ENCODE measurements around the gene LBX1. TPM values are rescaled to one million over a fixed set of nuclear protein-coding genes. Genes with fewer than 3 reads are reported as not detected.

Gene LBX1, protein sequence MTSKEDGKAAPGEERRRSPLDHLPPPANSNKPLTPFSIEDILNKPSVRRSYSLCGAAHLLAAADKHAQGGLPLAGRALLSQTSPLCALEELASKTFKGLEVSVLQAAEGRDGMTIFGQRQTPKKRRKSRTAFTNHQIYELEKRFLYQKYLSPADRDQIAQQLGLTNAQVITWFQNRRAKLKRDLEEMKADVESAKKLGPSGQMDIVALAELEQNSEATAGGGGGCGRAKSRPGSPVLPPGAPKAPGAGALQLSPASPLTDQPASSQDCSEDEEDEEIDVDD
- under 1 TPM in 1 of 4 donors, not detected in 3; 0.04 TPM for polyA plus RNA-seq
- long read RNA-seq, donor 1, result 0 reads
- long read RNA-seq, donor 2, result 0 reads
- long read RNA-seq, donor 3, result 0 reads
- long read RNA-seq, donor 4, result 0 reads
- long read RNA-seq, donor 5, result 0 reads
- long read RNA-seq, donor 6, result 0 reads
- long read RNA-seq, donor 7, result 0 reads
- long read RNA-seq, donor 8, result 0 reads
- long read RNA-seq, donor 9, result 0 reads
- long read RNA-seq, donor 10, result 0 reads

DNA sequence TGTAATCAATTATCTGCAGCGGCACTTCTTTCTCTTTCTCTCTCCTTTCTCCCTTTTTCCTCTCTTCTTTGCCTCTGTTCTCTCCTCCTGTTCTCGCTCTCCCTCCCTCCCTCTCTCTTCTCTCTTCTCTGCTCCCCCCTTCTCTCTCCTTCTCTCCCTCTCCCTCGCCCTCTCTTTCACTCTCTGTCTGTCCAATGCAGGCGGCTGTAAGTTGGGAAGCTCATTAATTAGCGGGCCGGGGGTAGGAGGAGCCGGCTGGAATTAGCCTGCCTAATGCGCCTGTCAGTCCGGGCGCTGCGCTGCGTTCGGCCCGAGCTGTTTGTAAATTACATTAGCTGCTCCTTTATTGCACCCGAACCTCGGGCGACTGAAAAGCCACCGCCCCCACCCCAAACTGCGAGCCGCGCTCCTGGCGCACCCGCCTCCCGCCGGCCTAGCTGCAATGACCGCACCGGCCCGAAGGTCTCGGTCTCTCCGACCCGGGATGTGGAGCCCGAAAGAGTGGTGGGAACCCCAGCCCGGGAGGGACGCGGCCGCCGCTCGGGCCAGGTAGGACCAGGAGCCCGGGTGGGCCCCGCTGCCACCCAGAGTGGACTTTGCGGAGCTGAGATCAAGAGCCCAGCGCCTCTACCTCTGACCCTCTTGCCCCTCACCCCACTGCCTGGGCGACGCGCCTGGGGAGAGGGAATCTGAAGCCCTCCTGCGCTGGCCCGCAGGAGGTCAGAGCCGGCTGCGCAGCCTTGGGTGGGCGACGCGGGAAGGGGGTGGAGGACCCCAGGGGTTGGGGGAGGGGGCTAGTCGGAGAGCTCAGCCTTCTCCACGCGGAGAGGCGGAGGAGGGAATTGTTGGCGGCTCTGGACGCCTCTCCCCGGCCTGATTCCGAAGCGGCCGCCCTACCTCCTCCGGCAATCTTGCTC, at the start of gene LBX1:
TSS of gene LBX1 (minus strand) at position 198 of the 917 bp plus-strand sequence. CDS start 648 bp downstream, outside the sequence.
- Histone ChIP-seq H3K9me3 (ENCODE audit: control insufficient read depth in 2 of 2, insufficient read depth in 1 of 2, low read depth in 1 of 2, low read length in 1 of 2) (peaks cover 0 to 6% of the 10 kb centered on the region in 2 donors), H3K4me1 (ENCODE audit: control insufficient read depth in 3 of 3, insufficient read depth in 2 of 3, low read depth in 1 of 3, low read length in 2 of 3) (peaks cover 0 to 10% (median 10%) of the 10 kb centered on the region in 3 donors), H3K27me3 (ENCODE audit: control insufficient read depth in 3 of 3, insufficient read depth in 3 of 3, low read length in 3 of 3) (peaks cover 31 to 97% (median 78%) of the 10 kb centered on the region in 3 donors), H3K4me3 (ENCODE audit: low read depth in 1 of 3, low read length in 3 of 3) (no peak within 1 kb of the TSS), H3K27ac (ENCODE audit: low read depth in 1 of 3, low read length in 2 of 3) (no peak within 1 kb of the TSS), H3K36me3 (ENCODE audit: control insufficient read depth in 3 of 3, insufficient read depth in 2 of 3, low read depth in 1 of 3, low read length in 3 of 3) (no peaks in the 10 kb centered on the region)
- WGBS, 3 donors, result 3 to 4% (median 3%) methylated on average over 58 to 63 of the region's 63 CpGs
- DNase-seq, result no peak
- no peak for FAIRE-seq

DNA sequence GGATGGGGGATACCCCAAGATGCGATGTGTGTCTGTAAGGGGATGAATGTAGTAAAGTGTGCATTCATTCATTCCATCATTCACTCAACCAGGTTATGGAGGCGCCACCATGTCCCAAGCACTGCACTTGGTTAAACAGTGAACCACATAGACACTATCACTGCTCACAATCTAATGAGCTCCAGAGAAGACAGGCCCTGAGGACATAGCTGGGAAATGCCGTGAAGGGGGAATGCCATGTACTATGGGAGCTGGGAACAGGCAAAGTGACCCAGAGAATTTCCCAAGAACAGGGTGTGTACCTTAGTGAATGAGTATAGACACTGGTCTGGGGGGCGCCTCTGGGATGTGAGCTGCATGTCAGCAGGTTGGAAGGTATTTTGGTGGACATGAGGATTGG, 44.5 kb upstream of the LBX1 start:
- Histone ChIP-seq H3K9me3 (ENCODE audit: control insufficient read depth in 2 of 2, insufficient read depth in 1 of 2, low read depth in 1 of 2, low read length in 1 of 2) (no peaks in the 10 kb centered on the region), H3K4me3 (ENCODE audit: low read depth in 1 of 3, low read length in 3 of 3) (no peak overlapping the region), H3K27ac (ENCODE audit: low read depth in 1 of 3, low read length in 2 of 3) (no peak overlapping the region), H3K27me3 (ENCODE audit: control insufficient read depth in 3 of 3, insufficient read depth in 3 of 3, low read length in 3 of 3) (peaks cover 0 to 22% (median 10%) of the 10 kb centered on the region in 3 donors), H3K36me3 (ENCODE audit: control insufficient read depth in 3 of 3, insufficient read depth in 2 of 3, low read depth in 1 of 3, low read length in 3 of 3) (no peaks in the 10 kb centered on the region), H3K4me1 (ENCODE audit: control insufficient read depth in 3 of 3, insufficient read depth in 2 of 3, low read depth in 1 of 3, low read length in 2 of 3) (no peaks in the 10 kb centered on the region)
- DNase-seq (no peak), FAIRE-seq (no peak)
- 73 to 85% (median 77%) methylated on average over 4 of the region's 4 CpGs for WGBS, 3 donors

DNA sequence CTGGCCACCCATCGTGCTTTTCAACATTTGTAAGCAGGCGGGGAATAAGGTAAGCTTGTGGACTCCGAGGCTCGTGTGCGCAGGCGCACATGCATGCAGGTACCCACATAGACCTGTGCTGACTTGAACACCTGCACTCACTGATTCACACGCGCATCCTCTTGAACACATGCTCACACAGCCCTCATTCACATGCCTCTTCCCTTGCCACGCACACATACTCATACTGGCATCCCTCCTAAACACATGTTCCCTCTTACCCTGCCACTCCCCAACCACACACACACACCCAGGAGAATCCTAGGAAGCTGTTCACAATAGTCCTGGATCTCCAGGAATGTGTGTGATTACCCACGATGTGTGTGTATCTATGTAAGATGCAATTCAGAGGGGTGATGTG, 44.1 kb upstream of the LBX1 start:
- 80 to 88% (median 81%) methylated on average over 10 of the region's 10 CpGs for WGBS, 3 donors
- H3K4me3 ChIP-seq (ENCODE audit: low read depth in 1 of 3, low read length in 3 of 3), result no peak overlapping the region
- no peak overlapping the region for H3K27ac ChIP-seq (ENCODE audit: low read depth in 1 of 3, low read length in 2 of 3)
- no peaks in the 10 kb centered on the region for H3K36me3 ChIP-seq (ENCODE audit: control insufficient read depth in 3 of 3, insufficient read depth in 2 of 3, low read depth in 1 of 3, low read length in 3 of 3)
- no peaks in the 10 kb centered on the region for H3K9me3 ChIP-seq (ENCODE audit: control insufficient read depth in 2 of 2, insufficient read depth in 1 of 2, low read depth in 1 of 2, low read length in 1 of 2)
- peaks cover 0 to 22% (median 10%) of the 10 kb centered on the region in 3 donors for H3K27me3 ChIP-seq (ENCODE audit: control insufficient read depth in 3 of 3, insufficient read depth in 3 of 3, low read length in 3 of 3)
- FAIRE-seq (no peak), DNase-seq (no peak)
- no peaks in the 10 kb centered on the region for H3K4me1 ChIP-seq (ENCODE audit: control insufficient read depth in 3 of 3, insufficient read depth in 2 of 3, low read depth in 1 of 3, low read length in 2 of 3)

DNA sequence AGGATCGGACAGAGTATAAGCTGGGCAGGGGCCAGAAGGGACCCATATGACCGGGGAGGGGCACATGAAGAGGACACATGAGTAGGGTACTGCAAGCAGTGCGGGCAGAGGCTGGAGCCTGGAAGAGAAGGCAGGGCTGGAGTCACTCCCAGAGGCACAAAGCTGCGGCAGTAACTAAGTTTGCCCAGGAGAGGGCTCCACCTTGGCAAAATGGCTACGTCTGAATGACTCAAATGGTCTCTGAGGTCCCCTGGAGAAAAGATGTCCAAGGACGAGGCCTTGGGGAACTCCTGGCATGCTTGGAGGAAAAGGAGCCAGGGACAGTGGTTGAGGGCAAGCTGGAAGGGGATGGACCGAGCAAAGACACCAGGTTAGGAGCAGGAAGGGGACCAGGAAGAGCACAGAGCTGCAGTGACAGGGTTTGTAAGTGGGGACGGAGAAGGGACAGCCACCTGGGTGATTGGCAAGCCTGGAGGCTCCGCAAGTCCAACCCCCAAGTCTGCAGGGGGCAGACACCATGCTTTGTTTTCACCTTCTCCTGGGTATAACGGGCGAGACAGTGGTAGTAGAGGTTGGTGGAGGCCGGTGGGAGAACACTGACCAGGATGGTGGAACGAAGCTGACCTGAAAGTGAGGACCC, 43.1 kb upstream of the LBX1 start:
- H3K4me1 ChIP-seq (ENCODE audit: control insufficient read depth in 3 of 3, insufficient read depth in 2 of 3, low read depth in 1 of 3, low read length in 2 of 3), result no peaks in the 10 kb centered on the region
- FAIRE-seq, result no peak
- peak; percentile 60 to 63 for DNase-seq

DNA sequence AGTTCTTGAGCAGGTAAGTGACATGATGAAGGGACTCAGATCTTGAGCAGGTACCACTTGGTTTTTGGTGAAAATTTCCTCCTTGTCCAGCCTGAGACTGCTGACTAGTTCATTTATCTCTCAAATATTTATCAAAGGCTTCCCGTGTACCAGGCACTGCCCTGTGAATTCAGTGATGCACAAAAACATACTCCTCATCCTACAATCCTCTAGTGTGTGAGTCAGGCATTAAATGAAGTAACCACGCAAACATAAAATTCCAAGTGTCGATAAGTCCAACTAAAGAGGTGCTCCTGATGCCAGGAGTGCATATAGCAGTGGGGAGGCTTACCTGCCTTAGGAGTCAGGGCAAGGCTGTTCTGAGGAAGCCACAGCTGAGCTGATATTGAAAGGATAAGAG, 41.5 kb upstream of the LBX1 start:
- DNase-seq (no peak), FAIRE-seq (no peak)
- Histone ChIP-seq H3K9me3 (ENCODE audit: control insufficient read depth in 2 of 2, insufficient read depth in 1 of 2, low read depth in 1 of 2, low read length in 1 of 2) (no peaks in the 10 kb centered on the region), H3K4me1 (ENCODE audit: control insufficient read depth in 3 of 3, insufficient read depth in 2 of 3, low read depth in 1 of 3, low read length in 2 of 3) (no peaks in the 10 kb centered on the region), H3K4me3 (ENCODE audit: low read depth in 1 of 3, low read length in 3 of 3) (no peak overlapping the region), H3K36me3 (ENCODE audit: control insufficient read depth in 3 of 3, insufficient read depth in 2 of 3, low read depth in 1 of 3, low read length in 3 of 3) (no peaks in the 10 kb centered on the region), H3K27ac (ENCODE audit: low read depth in 1 of 3, low read length in 2 of 3) (no peak overlapping the region), H3K27me3 (ENCODE audit: control insufficient read depth in 3 of 3, insufficient read depth in 3 of 3, low read length in 3 of 3) (peaks cover 0 to 20% (median 10%) of the 10 kb centered on the region in 3 donors)
- WGBS, 3 donors, result 62 to 79% (median 71%) methylated on average over 3 of the region's 3 CpGs

More for the DNA sequence above, 43.1 kb upstream of the LBX1 start:
- 33 to 40% (median 38%) methylated on average over 13 of the region's 13 CpGs for WGBS, 3 donors
- H3K4me3 ChIP-seq (ENCODE audit: low read depth in 1 of 3, low read length in 3 of 3), result no peak overlapping the region
- no peaks in the 10 kb centered on the region for H3K36me3 ChIP-seq (ENCODE audit: control insufficient read depth in 3 of 3, insufficient read depth in 2 of 3, low read depth in 1 of 3, low read length in 3 of 3)
- no peaks in the 10 kb centered on the region for H3K9me3 ChIP-seq (ENCODE audit: control insufficient read depth in 2 of 2, insufficient read depth in 1 of 2, low read depth in 1 of 2, low read length in 1 of 2)
- no peak overlapping the region for H3K27ac ChIP-seq (ENCODE audit: low read depth in 1 of 3, low read length in 2 of 3)
- H3K27me3 ChIP-seq (ENCODE audit: control insufficient read depth in 3 of 3, insufficient read depth in 3 of 3, low read length in 3 of 3), result peaks cover 0 to 19% (median 10%) of the 10 kb centered on the region in 3 donors

DNA sequence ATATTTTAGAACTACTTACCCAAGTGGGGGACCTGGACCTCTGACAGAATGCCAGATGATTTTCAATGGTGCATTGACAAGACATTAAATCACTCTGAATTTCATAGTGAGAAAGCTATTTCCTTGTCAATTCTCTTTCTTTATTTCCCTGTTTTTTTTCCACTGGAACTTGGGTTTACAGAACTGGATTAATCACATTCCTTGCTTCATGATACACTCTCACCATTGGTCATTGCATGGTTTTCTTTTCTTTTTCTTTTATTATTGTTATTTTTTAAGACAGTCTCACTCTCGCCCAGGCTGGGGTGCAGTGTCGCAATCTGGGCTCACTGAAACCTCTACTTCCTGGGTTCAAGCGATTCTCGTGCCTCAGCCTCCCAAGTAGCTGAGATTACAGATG, 38.5 kb upstream of the LBX1 start:
- Histone ChIP-seq H3K27me3 (ENCODE audit: control insufficient read depth in 3 of 3, insufficient read depth in 3 of 3, low read length in 3 of 3) (peaks cover 0 to 29% (median 8%) of the 10 kb centered on the region in 3 donors), H3K9me3 (ENCODE audit: control insufficient read depth in 2 of 2, insufficient read depth in 1 of 2, low read depth in 1 of 2, low read length in 1 of 2) (no peaks in the 10 kb centered on the region), H3K36me3 (ENCODE audit: control insufficient read depth in 3 of 3, insufficient read depth in 2 of 3, low read depth in 1 of 3, low read length in 3 of 3) (no peaks in the 10 kb centered on the region), H3K27ac (ENCODE audit: low read depth in 1 of 3, low read length in 2 of 3) (no peak overlapping the region), H3K4me3 (ENCODE audit: low read depth in 1 of 3, low read length in 3 of 3) (no peak overlapping the region), H3K4me1 (ENCODE audit: control insufficient read depth in 3 of 3, insufficient read depth in 2 of 3, low read depth in 1 of 3, low read length in 2 of 3) (no peaks in the 10 kb centered on the region)
- no peak for FAIRE-seq
- 80 to 90% (median 89%) methylated on average over 4 of the region's 4 CpGs for WGBS, 3 donors
- no peak for DNase-seq

DNA sequence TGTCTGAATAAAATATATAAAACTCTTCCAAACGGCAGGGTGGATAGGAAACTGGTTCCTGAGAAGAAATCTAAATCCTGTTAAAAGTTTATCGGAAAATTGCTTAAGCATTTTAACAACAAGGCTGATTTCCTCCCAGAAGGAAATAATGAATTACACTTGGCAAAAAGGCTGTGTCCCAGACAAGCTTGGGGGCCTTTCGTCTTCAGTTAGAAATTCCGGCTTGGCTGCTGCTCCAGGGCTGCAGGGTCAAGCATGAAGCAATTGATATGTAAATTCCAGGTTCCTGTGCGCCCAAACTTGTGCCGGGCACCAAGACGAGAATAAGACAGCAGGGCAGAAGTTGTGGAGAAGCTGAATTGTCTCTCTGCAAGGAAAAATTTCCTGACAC, 38.0 kb upstream of the LBX1 start:
- FAIRE-seq, result no peak
- Histone ChIP-seq H3K9me3 (ENCODE audit: control insufficient read depth in 2 of 2, insufficient read depth in 1 of 2, low read depth in 1 of 2, low read length in 1 of 2) (no peaks in the 10 kb centered on the region), H3K36me3 (ENCODE audit: control insufficient read depth in 3 of 3, insufficient read depth in 2 of 3, low read depth in 1 of 3, low read length in 3 of 3) (no peaks in the 10 kb centered on the region), H3K27me3 (ENCODE audit: control insufficient read depth in 3 of 3, insufficient read depth in 3 of 3, low read length in 3 of 3) (peaks cover 0 to 32% (median 6%) of the 10 kb centered on the region in 3 donors), H3K4me3 (ENCODE audit: low read depth in 1 of 3, low read length in 3 of 3) (no peak overlapping the region), H3K27ac (ENCODE audit: low read depth in 1 of 3, low read length in 2 of 3) (no peak overlapping the region), H3K4me1 (ENCODE audit: control insufficient read depth in 3 of 3, insufficient read depth in 2 of 3, low read depth in 1 of 3, low read length in 2 of 3) (no peaks in the 10 kb centered on the region)
- DNase-seq, result no peak
- 68 to 82% (median 78%) methylated on average over 7 of the region's 7 CpGs for WGBS, 3 donors

Measured in small intestine (tissue), 16 donors.